OCI-LY3 (cell line): ENCODE results near the gene NVL.

ENCODE experiments used
- CTCF ChIP-seq: fragments of 200-600, 300-600 bp; sonication (generic); IDR thresholded peaks from 2 replicates; pipeline ENCODE4 v1.5.1; 2014; ENCODE audit warnings: antibody characterized with exemption, low read length, low read depth
- EZH2phosphoT487 ChIP-seq: fragments of 200-600 bp; shearing (Covaris generic); IDR thresholded peaks from 2 replicates; pipeline ENCODE4 v1.6.1; 2018; ENCODE audit warnings: antibody characterized with exemption, mixed run types, low read depth

GRCh38 chr1:224196813-224197600, 133.0 kb downstream of the NVL start:
- TF ChIP-seq CTCF (no peak), EZH2phosphoT487 (no peak)
